Stimulated activated CD4-positive, alpha-beta T cell treated with anti-CD3 and anti-CD28 coated beads, Interleukin-1b, Interleukin-23, amount 100 ng/mL, for 24 hours (primary cell): ENCODE data around the gene MYO1G.

ENCODE experiments used
- DNase-seq, 4 experiments: peaks; one replicate each; pipeline ENCODE4 v3.0.0-alpha.2; 2020; ENCODE audit warnings: low read depth in 4 of 4, low spot score in 1 of 4

MYO1G gene

GRCh38 chr7:44967571-44968446 lies 11.0 kb downstream of the MYO1G start:
- no peak for DNase-seq

- DNase-seq: no peak
Measured at GRCh38 chr7:44966731-44967538, 11.9 kb downstream of the MYO1G start.

- DNase-seq: no peak
Measured at GRCh38 chr7:44965937-44966730, 12.7 kb downstream of the MYO1G start.

GRCh38 chr7:44965441-44965903 lies 13.3 kb downstream of the MYO1G start:
- DNase-seq: no peak

GRCh38 chr7:44964831-44965440 lies 13.9 kb downstream of the MYO1G start:
- no peak for DNase-seq

GRCh38 chr7:44964384-44964830 lies 14.4 kb downstream of the MYO1G start:
- no peak for DNase-seq

- DNase-seq: no peak
Measured at GRCh38 chr7:44963364-44964290, 15.2 kb downstream of the MYO1G start.

- DNase-seq: no peak
Measured at GRCh38 chr7:44962483-44963251, 16.1 kb downstream of the MYO1G start.

- no peak for DNase-seq
Measured at GRCh38 chr7:44961844-44962482, 16.9 kb downstream of the MYO1G start.

GRCh38 chr7:44960011-44960580 lies 18.7 kb downstream of the MYO1G start:
- no peak for DNase-seq

GRCh38 chr7:44959433-44959951 lies 19.3 kb downstream of the MYO1G start:
- no peak for DNase-seq

GRCh38 chr7:44958645-44959344 lies 20.0 kb downstream of the MYO1G start:
- no peak for DNase-seq

GRCh38 chr7:44956157-44956766 lies 22.6 kb downstream of the MYO1G start:
- DNase-seq: no peak

GRCh38 chr7:44955733-44956132 lies 23.1 kb downstream of the MYO1G start:
- DNase-seq: no peak

GRCh38 chr7:44953156-44953555 lies 25.7 kb downstream of the MYO1G start:
- no peak for DNase-seq

- no peak for DNase-seq
Measured at GRCh38 chr7:44949303-44949702, 29.5 kb downstream of the MYO1G start.

GRCh38 chr7:44945479-44945878 lies 33.3 kb downstream of the MYO1G start:
- DNase-seq: no peak
